Neural crest cell (in vitro differentiated cells): Measurements from ENCODE around the gene BMPR1A. TPM values are rescaled to one million over a fixed set of nuclear protein-coding genes. Genes with fewer than 3 reads are reported as not detected.
"Not testable (repeated sequence)": the region's sequence is repeated elsewhere in the genome, so short reads cannot be mapped to it uniquely, and the experiment has no call there.

Experiments
- DNase-seq: peaks from one replicate; pipeline ENCODE4 v3.0.0; 2021; ENCODE audit warnings: low read depth, mixed read lengths, low spot score
- H3K27ac Mint-ChIP-seq: one replicate; pipeline ENCODE4 v1.8.0; 2021; ENCODE audit warnings: mild to moderate bottlenecking, mixed read lengths; ENCODE audit not compliant: unreplicated experiment
- H3K27me3 Mint-ChIP-seq: 2 replicates; pipeline ENCODE4 v1.8.0; 2021; ENCODE audit warnings: low read depth, mild to moderate bottlenecking, mixed read lengths
- H3K36me3 Mint-ChIP-seq: 2 replicates; pipeline ENCODE4 v1.8.0; 2021; ENCODE audit warnings: low read depth, mild to moderate bottlenecking, mixed read lengths
- H3K4me1 Mint-ChIP-seq: 2 replicates; pipeline ENCODE4 v1.8.0; 2021; ENCODE audit warnings: mixed read lengths
- H3K4me3 Mint-ChIP-seq: one replicate; pipeline ENCODE4 v1.8.0; 2021; ENCODE audit warnings: mild to moderate bottlenecking, mixed read lengths
- H3K9me3 Mint-ChIP-seq: 2 replicates; pipeline ENCODE4 v1.8.0; 2021; ENCODE audit warnings: mixed read lengths
- total RNA-seq: library from RNA; stranded (reverse); gene quantifications from 2 replicates; pipeline ENCODE4 v1.2.1, GENCODE V29; 2021
- TF ChIP-seq, protein P1 (sequence below): fragments of 200-600 bp; sonication (generic); conservative IDR thresholded peaks from 2 replicates; pipeline ENCODE4 v1.5.0; 2021; ENCODE audit warnings: antibody characterized with exemption, mild to moderate bottlenecking

Gene BMPR1A
- total RNA-seq, 1 donor from 2014 or later, result 78.6 TPM

DNA sequence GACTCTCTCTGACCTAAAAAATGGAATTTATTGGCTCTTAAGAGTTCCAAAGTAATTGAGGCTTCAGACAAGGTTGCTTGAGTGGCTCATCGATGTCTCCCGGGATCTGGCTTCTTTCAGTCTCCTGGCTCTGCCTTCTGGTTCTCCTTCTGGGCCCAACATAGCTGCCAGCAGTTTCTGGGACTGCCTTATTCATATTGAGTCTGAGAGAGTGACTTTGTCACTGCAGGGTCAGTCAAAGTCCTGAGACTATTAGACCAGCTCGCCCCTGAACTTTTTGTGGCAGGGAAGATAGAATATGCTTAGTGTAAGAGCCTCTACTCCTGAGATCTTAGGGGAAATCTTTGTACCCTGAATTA is 107.0 kb downstream of the BMPR1A start:
- Mint-ChIP-seq H3K9me3 (no peaks in the 10 kb centered on the region), H3K36me3 (peaks cover 1% of the 10 kb centered on the region), H3K27me3 (no peaks in the 10 kb centered on the region), H3K4me3 (no peak overlapping the region), H3K27ac (no peak overlapping the region), H3K4me1 (peaks cover 35% of the 10 kb centered on the region)
- no peak for DNase-seq
- TF ChIP-seq, protein P1, sequence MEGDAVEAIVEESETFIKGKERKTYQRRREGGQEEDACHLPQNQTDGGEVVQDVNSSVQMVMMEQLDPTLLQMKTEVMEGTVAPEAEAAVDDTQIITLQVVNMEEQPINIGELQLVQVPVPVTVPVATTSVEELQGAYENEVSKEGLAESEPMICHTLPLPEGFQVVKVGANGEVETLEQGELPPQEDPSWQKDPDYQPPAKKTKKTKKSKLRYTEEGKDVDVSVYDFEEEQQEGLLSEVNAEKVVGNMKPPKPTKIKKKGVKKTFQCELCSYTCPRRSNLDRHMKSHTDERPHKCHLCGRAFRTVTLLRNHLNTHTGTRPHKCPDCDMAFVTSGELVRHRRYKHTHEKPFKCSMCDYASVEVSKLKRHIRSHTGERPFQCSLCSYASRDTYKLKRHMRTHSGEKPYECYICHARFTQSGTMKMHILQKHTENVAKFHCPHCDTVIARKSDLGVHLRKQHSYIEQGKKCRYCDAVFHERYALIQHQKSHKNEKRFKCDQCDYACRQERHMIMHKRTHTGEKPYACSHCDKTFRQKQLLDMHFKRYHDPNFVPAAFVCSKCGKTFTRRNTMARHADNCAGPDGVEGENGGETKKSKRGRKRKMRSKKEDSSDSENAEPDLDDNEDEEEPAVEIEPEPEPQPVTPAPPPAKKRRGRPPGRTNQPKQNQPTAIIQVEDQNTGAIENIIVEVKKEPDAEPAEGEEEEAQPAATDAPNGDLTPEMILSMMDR, result no peak

DNA sequence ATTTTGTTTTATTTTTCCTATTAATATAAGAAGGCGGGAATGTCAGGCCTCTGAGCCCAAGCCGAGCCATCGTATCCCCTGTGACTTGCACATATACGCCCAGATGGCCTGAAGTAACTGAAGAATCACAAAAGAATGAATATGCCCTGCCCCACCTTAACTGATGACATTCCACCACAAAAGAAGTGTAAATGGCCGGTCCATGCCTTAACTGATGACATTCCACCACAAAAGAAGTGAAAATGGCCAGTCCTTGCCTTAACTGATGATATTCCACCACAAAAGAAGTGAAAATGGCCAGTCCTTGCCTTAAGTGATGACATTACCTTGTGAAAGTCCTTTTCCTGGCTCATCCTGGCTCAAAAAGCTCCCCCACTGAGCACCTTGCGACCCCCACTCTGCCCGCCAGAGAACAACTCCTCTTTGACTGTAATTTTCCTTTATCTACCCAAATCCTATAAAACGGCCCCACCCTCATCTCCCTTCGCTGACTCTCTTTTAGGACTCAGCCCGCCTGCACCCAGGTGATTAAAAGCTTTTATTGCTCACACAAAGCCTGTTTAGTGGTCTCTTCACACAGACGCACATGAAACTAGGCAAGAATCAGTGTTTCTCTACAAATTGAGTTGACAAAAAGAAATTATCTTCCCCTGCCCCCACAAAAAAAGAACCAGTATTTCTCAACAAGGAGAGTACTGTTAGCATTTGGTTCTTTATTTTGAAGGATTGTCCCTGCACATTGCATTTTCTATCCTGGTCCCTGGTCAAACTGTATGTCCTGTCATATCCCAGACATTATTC is 108.8 kb downstream of the BMPR1A start:
- not testable (repeated sequence) for H3K4me3 Mint-ChIP-seq, H3K9me3 Mint-ChIP-seq, H3K27me3 Mint-ChIP-seq, H3K36me3 Mint-ChIP-seq, DNase-seq, H3K27ac Mint-ChIP-seq
- peaks cover 41% of the 10 kb centered on the region for H3K4me1 Mint-ChIP-seq

DNA sequence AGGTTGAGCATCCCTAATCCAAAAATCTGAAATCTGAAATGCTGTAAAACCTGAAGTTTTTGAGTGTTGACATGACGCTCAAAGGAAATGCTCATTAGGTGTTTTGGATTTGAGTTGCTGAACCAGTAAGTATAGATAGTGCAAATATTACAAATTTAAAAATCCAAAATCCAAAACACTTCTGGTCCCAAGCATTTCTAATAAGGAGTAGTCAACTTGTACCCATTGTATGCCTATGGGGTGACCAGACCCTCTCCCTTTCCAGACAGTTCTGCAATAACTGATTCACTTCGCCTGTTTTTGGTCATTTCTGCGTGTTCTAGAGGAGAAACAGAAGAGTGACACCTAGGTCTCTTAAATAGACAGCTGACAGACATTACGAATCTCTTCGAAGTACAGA is 110.7 kb downstream of the BMPR1A start:
- TF ChIP-seq, protein P1, result no peak
- peaks cover 57% of the 10 kb centered on the region for H3K4me1 Mint-ChIP-seq
- no peak for DNase-seq
- no peak overlapping the region for H3K27ac Mint-ChIP-seq
- peaks cover 3% of the 10 kb centered on the region for H3K36me3 Mint-ChIP-seq
- H3K4me3 Mint-ChIP-seq, result no peak overlapping the region
- H3K27me3 Mint-ChIP-seq, result no peaks in the 10 kb centered on the region
- H3K9me3 Mint-ChIP-seq, result no peaks in the 10 kb centered on the region

DNA sequence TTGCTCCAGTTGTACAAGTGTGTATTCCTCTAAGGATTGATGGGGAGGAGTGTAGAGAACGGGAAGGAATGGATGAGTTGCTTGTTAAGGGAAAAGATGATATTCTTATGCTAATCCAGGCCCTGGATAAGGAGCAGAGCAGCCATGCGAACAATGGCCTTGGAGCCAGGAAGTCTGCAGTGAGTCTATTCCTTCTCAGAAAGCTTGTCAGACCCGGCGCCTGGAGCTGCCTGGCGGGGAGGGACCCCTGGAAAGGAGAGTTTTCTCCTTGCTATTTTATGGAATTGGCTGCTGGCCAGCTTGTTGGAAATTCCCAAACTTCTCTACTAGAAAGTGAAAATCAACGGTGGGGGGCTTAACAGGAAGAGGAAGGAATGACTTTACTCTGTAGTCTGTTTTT is 111.9 kb downstream of the BMPR1A start:
- peak; percentile 31 for DNase-seq
- peak overlapping the region; percentile 52 for H3K27ac Mint-ChIP-seq
- H3K36me3 Mint-ChIP-seq, result peaks cover 3% of the 10 kb centered on the region
- peaks cover 64% of the 10 kb centered on the region for H3K4me1 Mint-ChIP-seq
- no peaks in the 10 kb centered on the region for H3K9me3 Mint-ChIP-seq
- no peaks in the 10 kb centered on the region for H3K27me3 Mint-ChIP-seq
- peak overlapping the region; percentile 56 for H3K4me3 Mint-ChIP-seq
- TF ChIP-seq, protein P1, result no peak

DNA sequence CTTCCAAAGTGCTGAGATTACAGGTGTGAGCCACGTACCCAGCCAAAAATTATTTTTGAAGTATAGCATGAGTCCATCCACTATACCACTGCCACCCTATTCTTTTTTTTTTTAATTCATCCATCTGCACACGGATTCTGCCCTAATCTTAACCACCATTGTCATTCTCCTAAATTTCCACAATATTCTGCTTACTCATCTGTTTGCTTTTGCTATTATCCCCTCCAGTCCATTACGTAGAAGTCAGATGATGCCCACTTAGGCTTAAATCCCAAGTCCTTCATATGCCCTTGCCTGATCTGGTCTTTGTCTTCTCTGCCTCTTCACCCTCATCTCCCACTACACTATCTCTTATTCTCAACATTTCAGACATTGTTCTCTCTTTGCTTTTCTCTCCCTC is 114.3 kb downstream of the BMPR1A start:
- DNase-seq, result no peak
- no peaks in the 10 kb centered on the region for H3K9me3 Mint-ChIP-seq
- peaks cover 3% of the 10 kb centered on the region for H3K36me3 Mint-ChIP-seq
- H3K4me1 Mint-ChIP-seq, result peaks cover 46% of the 10 kb centered on the region
- H3K27me3 Mint-ChIP-seq, result no peaks in the 10 kb centered on the region
- H3K27ac Mint-ChIP-seq, result peak overlapping the region; percentile 0
- TF ChIP-seq, protein P1, result no peak
- no peak overlapping the region for H3K4me3 Mint-ChIP-seq

DNA sequence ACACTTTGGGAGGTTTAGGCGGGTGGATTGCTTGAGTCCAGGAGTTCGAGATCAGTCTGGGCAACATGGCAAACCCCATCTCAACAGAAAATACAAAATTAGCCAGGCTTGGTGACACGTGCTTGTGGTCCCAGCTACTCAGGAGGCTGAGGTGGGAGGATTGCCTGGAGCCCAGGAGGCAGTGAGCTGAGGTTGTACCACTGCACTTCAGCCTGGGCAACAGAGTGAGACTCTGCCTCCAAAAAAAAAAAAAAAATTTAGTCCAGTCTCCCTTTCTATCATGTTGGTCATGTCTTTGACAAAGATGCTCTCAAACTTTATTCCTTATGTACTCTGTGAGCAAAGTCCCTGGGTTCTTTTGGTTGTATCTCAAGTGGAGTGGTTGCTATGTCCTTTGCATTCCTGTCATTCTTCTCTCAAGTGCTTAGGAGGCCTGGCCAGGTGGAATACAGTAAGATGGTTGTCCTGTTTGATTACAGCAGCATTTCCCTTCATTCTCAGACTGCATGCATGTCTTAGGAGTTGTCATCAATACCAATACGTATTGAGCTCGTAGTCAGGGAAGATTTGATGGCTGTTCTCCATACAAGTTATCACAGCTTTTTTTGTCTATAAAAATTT is 115.3 kb downstream of the BMPR1A start:
- H3K4me3 Mint-ChIP-seq, result no peak overlapping the region
- DNase-seq, result no peak
- H3K9me3 Mint-ChIP-seq, result no peaks in the 10 kb centered on the region
- H3K27me3 Mint-ChIP-seq, result no peaks in the 10 kb centered on the region
- TF ChIP-seq, protein P1, result no peak
- H3K4me1 Mint-ChIP-seq, result peaks cover 43% of the 10 kb centered on the region
- H3K27ac Mint-ChIP-seq, result no peak overlapping the region
- peaks cover 3% of the 10 kb centered on the region for H3K36me3 Mint-ChIP-seq
